Tibial artery (tissue), 4 donors: ENCODE data around the gene TBCD.
A peak's percentile ranks its signal among the peaks of the same experiment; 100 is the strongest.

Experiments used
- DNase-seq, 2 donors: peaks; one replicate each; pipeline ENCODE4 v3.0.0-alpha.2; 2019
- H3K27ac ChIP-seq, 2 donors: fragments of 200-600 bp; sonication (generic) in 1 of 2; 1 replicate in 1 of 2; 2 replicates in 1 of 2; pipeline ENCODE4 v1.5.1; 2018 to 2019; ENCODE audit warnings: mild to moderate bottlenecking in 1 of 2
- H3K27me3 ChIP-seq, 2 donors: fragments of 200-600 bp; sonication (generic) in 1 of 2; one replicate each; pipeline versions ENCODE4 v1.5.1 to v1.6.0; 2016 to 2019
- H3K36me3 ChIP-seq, 3 donors: fragments of 200-600 bp; sonication (generic) in 2 of 3; one replicate each; pipeline ENCODE4 v1.5.1; 2016 to 2019; ENCODE audit warnings: mild to moderate bottlenecking in 2 of 3
- H3K4me1 ChIP-seq, 4 donors: fragments of 200-600 bp; sonication (generic) in 2 of 4; 1 replicate in 3 of 4; 2 replicates in 1 of 4; pipeline ENCODE4 v1.5.1; 2016 to 2019
- H3K4me3 ChIP-seq, 2 donors: fragments of 200-600 bp; sonication (generic) in 1 of 2; 1 replicate in 1 of 2; 2 replicates in 1 of 2; pipeline ENCODE4 v1.5.1; 2018 to 2019; ENCODE audit warnings: mild to moderate bottlenecking in 2 of 2
- H3K9me3 ChIP-seq, 3 donors: fragments of 200-600 bp; sonication (generic) in 1 of 3; one replicate each; pipeline ENCODE4 v1.5.1; 2016 to 2019
- CTCF ChIP-seq, 2 experiments: fragments of 200-600 bp in 1 of 2; fragments of 450-650 bp in 1 of 2; IDR thresholded peaks; one replicate each; pipeline ENCODE4 v1.5.1; 2017 to 2019; ENCODE audit warnings: antibody characterized with exemption in 2 of 2, mild to moderate bottlenecking in 1 of 2, moderate library complexity in 1 of 2
- intact Hi-C: fragments of 100-400 bp; cut with DNase I; formaldehyde crosslinking; loops from one replicate; pipeline ENCODE4 v1.15.0; 2023; ENCODE audit warnings: low total_unique reads

TBCD gene

DNA sequence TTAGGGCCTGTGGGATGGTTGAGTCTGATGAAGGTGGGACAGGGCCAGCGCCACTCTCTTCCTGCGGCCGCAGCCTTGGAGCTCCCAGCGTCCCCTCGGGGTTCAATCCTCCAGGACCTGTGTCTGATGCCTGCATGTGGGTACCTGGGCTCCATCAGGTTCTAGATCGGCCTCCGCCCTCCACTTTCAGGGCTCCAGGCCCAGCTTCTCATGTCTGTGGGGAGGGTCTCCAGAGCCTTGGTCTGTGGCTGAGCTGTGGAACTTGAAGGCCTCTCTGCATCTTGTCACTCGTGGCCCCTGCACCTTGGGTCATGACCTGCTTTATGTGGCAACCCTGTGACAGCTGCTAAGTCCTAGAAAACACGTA, 177.8 kb downstream of the TBCD start:
- Histone ChIP-seq H3K9me3 (no peaks in the 10 kb centered on the region), H3K27me3 (no peaks in the 10 kb centered on the region), H3K36me3 (peaks cover 73 to 100% (median 82%) of the 10 kb centered on the region in 3 donors), H3K4me3 (no peak overlapping the region), H3K4me1 (peaks cover 0 to 8% (median 3%) of the 10 kb centered on the region in 4 donors), H3K27ac (no peak overlapping the region)
- DNase-seq = peak in 1 of 2 donors; percentile 60
- intact Hi-C loops = no loop called here
- TF ChIP-seq CTCF (IDR thresholded peaks at IDR 0.05) = no peak

DNA sequence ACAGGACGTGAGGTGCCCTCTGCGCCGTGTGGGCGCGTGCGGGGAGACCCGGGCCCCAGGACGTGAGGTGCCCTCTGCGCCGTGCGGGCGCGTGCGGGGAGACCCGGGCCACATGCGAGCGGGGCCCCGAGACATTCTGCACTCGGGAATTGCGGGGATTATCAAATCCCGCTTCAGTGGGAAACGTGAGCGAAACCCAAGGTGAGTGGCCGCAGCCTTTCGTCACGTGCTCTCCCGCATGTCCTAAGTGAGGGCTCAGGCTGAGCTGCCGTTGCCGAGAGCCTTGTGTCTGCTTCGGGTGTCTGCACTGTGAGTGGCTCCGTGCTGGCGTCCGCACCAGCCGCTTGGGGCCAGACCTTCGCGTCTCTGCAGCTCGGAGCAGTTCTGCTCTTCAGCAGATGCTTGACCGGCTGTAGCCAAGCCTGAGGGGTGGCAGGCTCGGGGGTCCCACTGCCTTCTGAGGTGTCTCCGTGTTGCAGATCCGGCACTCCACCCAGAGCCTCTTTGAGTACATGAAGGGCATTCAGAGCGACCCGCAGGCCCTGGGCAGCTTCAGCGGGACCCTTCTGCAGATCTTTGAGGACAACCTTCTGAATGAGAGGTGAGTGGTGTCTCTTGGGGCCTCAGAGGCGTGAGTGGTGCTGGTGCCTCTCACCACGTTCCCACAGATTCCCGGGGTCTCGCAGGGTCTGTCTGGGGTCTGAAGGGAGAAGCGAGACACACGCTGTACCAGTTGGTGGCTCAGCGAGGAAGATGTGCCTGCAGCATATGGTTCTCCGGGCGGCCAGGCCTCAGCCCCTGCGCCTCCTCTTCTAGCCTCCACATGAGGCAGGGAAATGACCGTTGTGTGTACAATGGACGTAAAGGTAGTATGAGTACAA, 178.4 kb downstream of the TBCD start:
- Histone ChIP-seq H3K36me3 (peaks cover 66 to 100% (median 82%) of the 10 kb centered on the region in 3 donors), H3K27me3 (no peaks in the 10 kb centered on the region), H3K4me1 (peaks cover 0 to 8% (median 3%) of the 10 kb centered on the region in 4 donors), H3K4me3 (no peak overlapping the region), H3K27ac (no peak overlapping the region), H3K9me3 (no peaks in the 10 kb centered on the region)
- intact Hi-C loops = no loop called here
- no peak for TF ChIP-seq CTCF (IDR thresholded peaks at IDR 0.05)
- DNase-seq = peak in 1 of 2 donors; percentile 59

DNA sequence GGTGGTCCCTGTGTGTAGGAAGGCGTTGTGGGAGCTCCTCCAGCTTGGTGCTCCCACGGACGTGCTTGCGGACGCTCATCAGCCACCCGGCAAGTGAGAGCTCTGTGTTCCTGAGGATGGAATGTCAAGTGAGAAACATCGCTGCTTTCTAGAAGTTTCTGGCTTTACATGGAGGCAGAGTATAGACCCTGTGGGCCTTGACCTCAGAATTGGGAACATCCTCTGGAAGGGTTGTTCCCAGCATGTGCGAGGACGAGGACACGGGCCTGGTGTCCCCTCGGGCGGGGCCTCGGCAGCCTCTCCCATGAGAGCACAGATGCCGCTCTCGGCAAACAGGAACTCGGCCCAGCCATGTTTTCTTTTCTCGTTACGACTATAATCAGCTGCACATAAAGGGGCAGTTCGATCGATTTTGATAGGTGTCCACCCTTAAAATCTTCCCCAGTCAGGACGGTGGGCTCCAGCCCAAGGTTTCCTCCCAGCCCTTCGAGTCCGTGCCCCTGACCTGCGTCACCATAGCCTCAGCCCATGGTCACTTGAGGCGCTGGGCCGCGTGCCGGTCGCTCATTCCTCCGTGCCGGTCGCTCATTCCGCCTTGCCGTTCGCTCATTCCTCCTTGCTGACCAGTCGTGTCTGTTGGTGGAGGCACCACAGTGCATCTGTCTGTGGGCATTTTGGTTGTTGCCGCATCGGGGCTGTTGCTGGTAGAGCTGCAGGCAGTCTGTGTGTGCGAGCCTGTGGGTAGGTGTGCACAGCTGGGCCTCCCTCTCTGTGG, 179.2 kb downstream of the TBCD start:
- H3K4me3 ChIP-seq = no peak overlapping the region
- peaks cover 0 to 8% (median 3%) of the 10 kb centered on the region in 4 donors for H3K4me1 ChIP-seq
- H3K36me3 ChIP-seq = peaks cover 61 to 99% (median 74%) of the 10 kb centered on the region in 3 donors
- H3K9me3 ChIP-seq = no peaks in the 10 kb centered on the region
- DNase-seq = peak in 1 of 2 donors; percentile 64
- no peaks in the 10 kb centered on the region for H3K27me3 ChIP-seq
- intact Hi-C loops = no loop called here
- no peak for TF ChIP-seq CTCF (IDR thresholded peaks at IDR 0.05)
- H3K27ac ChIP-seq = peak overlapping the region in 1 of 2 donors; percentile 19

GRCh38 chr17:82931699-82932517, 180.0 kb downstream of the TBCD start:
- peak; percentile 79 to 80 for DNase-seq

More at GRCh38 chr17:82931699-82932517, 180.0 kb downstream of the TBCD start:
- H3K27me3 ChIP-seq = no peaks in the 10 kb centered on the region
- H3K9me3 ChIP-seq = no peaks in the 10 kb centered on the region
- H3K4me1 ChIP-seq = peaks cover 0 to 8% (median 3%) of the 10 kb centered on the region in 4 donors
- peaks cover 56 to 98% (median 70%) of the 10 kb centered on the region in 3 donors for H3K36me3 ChIP-seq
- TF ChIP-seq CTCF (IDR thresholded peaks at IDR 0.05) = no peak
- H3K4me3 ChIP-seq = no peak overlapping the region
- intact Hi-C loops = no loop called here
- H3K27ac ChIP-seq = peak overlapping the region in 1 of 2 donors; percentile 19
